ENCODE data around the gene USP47. TPM values are rescaled to one million over a fixed set of nuclear protein-coding genes. Genes with fewer than 3 reads are reported as not detected.

USP47 gene
- total RNA-seq, 3 donors from 2014 or later: 82.9 to 118 (median 100.0) TPM

DNA sequence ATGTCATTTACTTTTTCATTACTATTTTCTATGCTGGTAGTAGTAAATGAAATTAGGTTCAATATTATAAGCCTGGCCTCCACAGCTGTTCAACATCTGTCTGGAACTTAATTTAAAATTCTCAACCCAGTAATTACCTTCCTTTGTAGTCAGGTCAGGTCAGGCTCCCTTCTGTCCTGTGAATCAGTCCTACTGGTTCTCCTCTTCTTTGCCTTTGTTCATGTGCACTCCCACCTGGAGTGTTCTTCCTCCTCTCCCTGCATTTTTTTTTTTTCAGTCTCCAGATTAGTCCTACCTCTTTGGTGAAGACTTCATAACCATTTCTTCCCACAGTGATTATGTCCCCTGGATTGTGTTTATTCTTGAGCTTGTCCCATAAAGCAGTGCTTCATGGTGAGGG, 98.8 kb downstream of the USP47 start:
- intact Hi-C loops (cut with DNase I; ENCODE audit: low total_unique reads): no loop called here
- TF ChIP-seq, protein P1, sequence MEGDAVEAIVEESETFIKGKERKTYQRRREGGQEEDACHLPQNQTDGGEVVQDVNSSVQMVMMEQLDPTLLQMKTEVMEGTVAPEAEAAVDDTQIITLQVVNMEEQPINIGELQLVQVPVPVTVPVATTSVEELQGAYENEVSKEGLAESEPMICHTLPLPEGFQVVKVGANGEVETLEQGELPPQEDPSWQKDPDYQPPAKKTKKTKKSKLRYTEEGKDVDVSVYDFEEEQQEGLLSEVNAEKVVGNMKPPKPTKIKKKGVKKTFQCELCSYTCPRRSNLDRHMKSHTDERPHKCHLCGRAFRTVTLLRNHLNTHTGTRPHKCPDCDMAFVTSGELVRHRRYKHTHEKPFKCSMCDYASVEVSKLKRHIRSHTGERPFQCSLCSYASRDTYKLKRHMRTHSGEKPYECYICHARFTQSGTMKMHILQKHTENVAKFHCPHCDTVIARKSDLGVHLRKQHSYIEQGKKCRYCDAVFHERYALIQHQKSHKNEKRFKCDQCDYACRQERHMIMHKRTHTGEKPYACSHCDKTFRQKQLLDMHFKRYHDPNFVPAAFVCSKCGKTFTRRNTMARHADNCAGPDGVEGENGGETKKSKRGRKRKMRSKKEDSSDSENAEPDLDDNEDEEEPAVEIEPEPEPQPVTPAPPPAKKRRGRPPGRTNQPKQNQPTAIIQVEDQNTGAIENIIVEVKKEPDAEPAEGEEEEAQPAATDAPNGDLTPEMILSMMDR (IDR thresholded peaks at IDR 0.05): no peak
- TF ChIP-seq POLR2AphosphoS5 (IDR thresholded peaks at IDR 0.05) (no peak), POLR2A (IDR thresholded peaks at IDR 0.05) (no peak)
- DNase-seq (ENCODE audit: low spot score in 2 of 2): no peak
- H3K4me1 ChIP-seq: no peaks in the 10 kb centered on the region
- H3K27me3 ChIP-seq: no peaks in the 10 kb centered on the region
- H3K36me3 ChIP-seq: peaks cover 18% of the 10 kb centered on the region
- H3K4me3 ChIP-seq: no peak overlapping the region
- H3K9me3 ChIP-seq: no peaks in the 10 kb centered on the region
- H3K27ac ChIP-seq: no peak overlapping the region

DNA sequence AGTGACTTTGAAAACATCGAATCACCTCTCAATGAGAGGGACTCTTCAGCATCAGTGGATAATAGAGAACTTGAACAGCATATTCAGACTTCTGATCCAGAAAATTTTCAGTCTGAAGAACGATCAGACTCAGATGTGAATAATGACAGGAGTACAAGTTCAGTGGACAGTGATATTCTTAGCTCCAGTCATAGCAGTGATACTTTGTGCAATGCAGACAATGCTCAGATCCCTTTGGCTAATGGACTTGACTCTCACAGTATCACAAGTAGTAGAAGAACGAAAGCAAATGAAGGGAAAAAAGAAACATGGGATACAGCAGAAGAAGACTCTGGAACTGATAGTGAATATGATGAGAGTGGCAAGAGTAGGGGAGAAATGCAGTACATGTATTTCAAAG, 100.9 kb downstream of the USP47 start:
- no peak for DNase-seq (ENCODE audit: low spot score in 2 of 2)
- TF ChIP-seq, protein P1 (IDR thresholded peaks at IDR 0.05): no peak
- TF ChIP-seq POLR2A (IDR thresholded peaks at IDR 0.05): no peak
- no peak for TF ChIP-seq POLR2AphosphoS5 (IDR thresholded peaks at IDR 0.05)
- Histone ChIP-seq H3K9me3 (no peaks in the 10 kb centered on the region), H3K27ac (no peak overlapping the region), H3K36me3 (peaks cover 18% of the 10 kb centered on the region), H3K27me3 (no peaks in the 10 kb centered on the region), H3K4me1 (no peaks in the 10 kb centered on the region), H3K4me3 (no peak overlapping the region)
- intact Hi-C loops (cut with DNase I; ENCODE audit: low total_unique reads): no loop called here

DNA sequence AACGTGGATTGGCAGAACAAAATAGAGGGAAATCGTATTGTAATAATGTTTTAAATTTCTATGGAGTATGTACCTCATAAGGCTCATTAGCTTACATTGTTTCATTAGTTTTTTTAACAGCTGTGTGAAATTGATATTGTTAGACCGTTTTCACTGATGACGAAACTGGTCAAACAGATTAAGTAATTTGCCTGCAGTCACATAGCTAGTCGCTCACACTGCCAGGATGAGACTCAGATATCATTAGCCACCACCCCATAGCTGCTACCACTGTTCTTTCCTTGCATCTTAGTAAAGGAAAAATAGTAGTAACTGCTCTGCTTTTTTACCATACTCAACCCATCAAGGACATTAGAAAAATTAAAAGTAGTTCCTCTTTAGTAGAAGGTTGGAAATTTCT, 102.7 kb downstream of the USP47 start:
- DNase-seq (ENCODE audit: low spot score in 2 of 2): no peak
- H3K4me1 ChIP-seq: no peaks in the 10 kb centered on the region
- no peak for TF ChIP-seq POLR2A (IDR thresholded peaks at IDR 0.05)
- TF ChIP-seq, protein P1 (IDR thresholded peaks at IDR 0.05): no peak
- no peak for TF ChIP-seq POLR2AphosphoS5 (IDR thresholded peaks at IDR 0.05)
- H3K4me3 ChIP-seq: no peak overlapping the region
- H3K9me3 ChIP-seq: no peaks in the 10 kb centered on the region
- intact Hi-C loops (cut with DNase I; ENCODE audit: low total_unique reads): no loop called here
- peaks cover 14% of the 10 kb centered on the region for H3K36me3 ChIP-seq
- H3K27me3 ChIP-seq: no peaks in the 10 kb centered on the region
- no peak overlapping the region for H3K27ac ChIP-seq

DNA sequence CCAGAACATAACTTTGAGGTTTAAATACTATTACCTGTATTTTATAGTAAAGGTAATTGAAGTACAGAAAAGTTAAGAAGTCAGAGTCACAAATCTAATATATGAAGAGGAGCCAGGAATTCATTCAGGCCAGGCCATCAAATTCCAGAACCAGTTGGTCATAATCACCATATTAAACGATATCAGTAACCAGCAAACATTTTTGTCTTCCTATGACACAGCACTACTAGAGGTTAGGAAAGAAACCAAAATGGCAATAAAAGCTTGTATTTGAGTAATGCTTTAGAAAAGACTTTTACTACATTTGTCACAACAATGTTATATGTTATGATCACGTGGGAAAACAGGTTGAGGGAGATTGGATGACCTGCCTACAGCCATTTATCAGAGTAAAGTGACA, 104.4 kb downstream of the USP47 start:
- TF ChIP-seq POLR2AphosphoS5 (IDR thresholded peaks at IDR 0.05): no peak
- TF ChIP-seq, protein P1 (IDR thresholded peaks at IDR 0.05): no peak
- DNase-seq (ENCODE audit: low spot score in 2 of 2): no peak
- H3K36me3 ChIP-seq: peaks cover 13% of the 10 kb centered on the region
- no peak overlapping the region for H3K4me3 ChIP-seq
- intact Hi-C loops (cut with DNase I; ENCODE audit: low total_unique reads): no loop called here
- no peaks in the 10 kb centered on the region for H3K4me1 ChIP-seq
- no peaks in the 10 kb centered on the region for H3K9me3 ChIP-seq
- H3K27me3 ChIP-seq: no peaks in the 10 kb centered on the region
- no peak overlapping the region for H3K27ac ChIP-seq

DNA sequence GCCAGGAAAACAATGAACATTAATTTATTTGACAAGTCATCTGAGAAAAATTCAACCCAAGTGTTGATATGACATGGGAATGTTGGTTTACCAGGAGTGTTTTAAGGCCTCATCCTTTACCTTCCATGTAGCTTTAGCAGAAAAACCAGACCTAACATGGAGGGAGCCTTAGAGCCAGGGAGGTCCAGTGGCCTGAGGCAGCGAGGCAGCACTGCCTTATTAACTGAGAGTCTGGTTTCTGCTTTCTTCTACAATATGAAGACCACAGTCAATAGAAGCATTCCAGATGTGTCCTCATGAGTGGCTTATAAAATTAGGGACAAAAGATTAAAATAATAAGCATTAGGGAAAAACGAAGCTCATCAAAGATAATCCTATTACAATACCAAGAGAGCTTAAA, 105.1 kb downstream of the USP47 start:
- Histone ChIP-seq H3K27me3 (no peaks in the 10 kb centered on the region), H3K4me3 (no peak overlapping the region), H3K9me3 (no peaks in the 10 kb centered on the region), H3K27ac (no peak overlapping the region), H3K36me3 (peaks cover 7% of the 10 kb centered on the region), H3K4me1 (no peaks in the 10 kb centered on the region)
- TF ChIP-seq POLR2A (IDR thresholded peaks at IDR 0.05) (no peak), POLR2AphosphoS5 (IDR thresholded peaks at IDR 0.05) (no peak)
- TF ChIP-seq, protein P1 (IDR thresholded peaks at IDR 0.05): no peak
- intact Hi-C loops (cut with DNase I; ENCODE audit: low total_unique reads): no loop called here
- DNase-seq (ENCODE audit: low spot score in 2 of 2): no peak
